Measurements from ENCODE around the gene DYNLT4.
"Not testable (repeated sequence)": the region's sequence is repeated elsewhere in the genome, so short reads cannot be mapped to it uniquely, and the experiment has no call there.

DYNLT4 gene

DNA sequence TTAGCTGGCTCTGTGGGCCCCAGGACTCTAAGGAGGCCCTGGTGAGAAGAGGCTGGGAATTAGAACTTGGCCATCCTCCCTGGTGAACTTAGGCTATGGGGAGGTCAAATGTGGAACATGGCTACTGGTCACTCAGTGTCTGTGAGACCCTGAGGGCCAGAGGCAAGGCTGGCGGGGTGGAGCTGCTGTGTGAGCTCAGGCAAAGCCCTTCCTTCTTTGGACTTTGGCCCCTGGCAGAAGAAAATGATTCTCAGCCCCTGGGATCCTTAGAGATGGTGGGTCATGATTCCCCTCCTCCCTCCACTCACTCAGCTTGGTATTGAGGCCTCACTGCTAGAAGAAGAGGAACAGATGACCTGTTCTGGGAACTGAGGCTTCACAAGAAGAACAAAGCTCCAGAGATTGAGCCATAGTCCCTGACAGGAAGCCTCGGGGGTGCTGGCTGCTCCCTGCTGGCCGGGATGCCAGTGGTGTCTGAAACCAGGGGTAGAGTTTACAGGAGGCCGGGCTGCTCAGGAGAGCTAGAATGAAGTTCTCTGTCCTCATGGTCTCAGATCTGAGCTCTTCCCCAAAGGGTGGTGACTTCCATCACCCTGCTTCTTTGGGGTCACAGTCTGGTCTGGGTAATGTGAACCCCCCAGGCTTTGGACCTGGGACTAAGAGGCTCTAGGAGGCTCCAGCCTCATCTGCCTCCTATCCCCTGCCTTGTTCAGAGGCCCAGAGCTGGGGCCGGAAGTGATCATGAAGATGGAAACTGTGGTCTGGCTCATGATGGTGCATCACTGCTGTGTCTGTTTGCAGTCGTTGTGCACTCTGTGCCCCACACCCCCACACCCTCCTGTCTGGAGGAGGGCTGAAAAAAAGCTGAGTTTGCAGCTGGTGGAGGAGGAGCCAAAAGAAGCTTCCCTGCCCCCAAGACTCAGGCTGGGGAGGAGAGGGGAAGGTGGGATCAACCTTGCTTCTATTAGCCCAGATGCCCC is 2.1 kb upstream of the DYNLT4 start:
- DNase-seq (ENCODE audit: low spot score) = peak; percentile 68

DNA sequence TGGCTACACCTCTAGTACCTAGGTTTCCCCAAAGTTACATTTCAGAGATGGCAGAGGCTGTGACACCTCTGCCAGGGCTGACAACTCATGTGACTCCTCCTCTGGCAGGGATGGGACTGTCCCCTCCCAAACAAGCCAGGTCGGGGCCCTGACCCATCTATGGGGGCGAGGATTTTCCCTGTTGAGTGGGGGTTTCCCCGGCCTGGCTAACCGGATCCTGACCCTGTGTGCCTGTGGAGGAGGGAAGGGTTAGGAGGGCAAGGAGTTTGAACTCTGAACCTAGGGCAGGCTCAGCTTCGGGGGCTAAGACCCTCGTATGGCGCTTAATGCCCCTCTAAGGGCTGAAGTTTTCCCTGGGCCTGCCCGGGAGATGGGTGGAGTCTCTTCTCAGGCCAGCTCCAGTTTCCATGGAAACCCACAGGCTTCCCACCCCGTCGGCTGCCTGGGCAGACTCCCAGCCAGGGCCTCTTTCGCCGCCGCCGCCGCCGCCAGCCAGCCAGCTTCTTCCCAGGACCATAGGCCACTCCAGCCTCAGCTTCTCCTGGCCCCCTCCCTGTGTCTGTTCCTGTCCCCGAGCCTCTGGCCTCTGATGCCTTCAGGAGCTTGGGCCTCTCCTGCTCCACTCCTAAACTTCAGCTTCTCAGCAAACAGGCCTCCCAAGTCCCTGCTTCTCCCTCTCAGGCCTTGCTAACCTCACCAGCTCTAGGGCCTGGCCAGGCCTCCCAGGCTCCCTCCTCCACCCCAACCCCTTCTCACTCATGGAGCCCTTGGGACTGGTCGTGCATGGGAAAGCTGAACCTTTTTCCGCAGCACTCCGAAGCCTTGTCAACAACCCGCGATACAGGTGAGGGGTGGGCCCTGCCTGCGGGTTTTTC is 1.1 kb upstream of the DYNLT4 start, which contains the start of gene BTBD19:
Gene BTBD19, plus strand, starts transcription at position 461 of the 875 bp plus-strand sequence. Its CDS starts 298 bp downstream, at position 759.
- peak; percentile 94 for DNase-seq (ENCODE audit: low spot score)

DNA sequence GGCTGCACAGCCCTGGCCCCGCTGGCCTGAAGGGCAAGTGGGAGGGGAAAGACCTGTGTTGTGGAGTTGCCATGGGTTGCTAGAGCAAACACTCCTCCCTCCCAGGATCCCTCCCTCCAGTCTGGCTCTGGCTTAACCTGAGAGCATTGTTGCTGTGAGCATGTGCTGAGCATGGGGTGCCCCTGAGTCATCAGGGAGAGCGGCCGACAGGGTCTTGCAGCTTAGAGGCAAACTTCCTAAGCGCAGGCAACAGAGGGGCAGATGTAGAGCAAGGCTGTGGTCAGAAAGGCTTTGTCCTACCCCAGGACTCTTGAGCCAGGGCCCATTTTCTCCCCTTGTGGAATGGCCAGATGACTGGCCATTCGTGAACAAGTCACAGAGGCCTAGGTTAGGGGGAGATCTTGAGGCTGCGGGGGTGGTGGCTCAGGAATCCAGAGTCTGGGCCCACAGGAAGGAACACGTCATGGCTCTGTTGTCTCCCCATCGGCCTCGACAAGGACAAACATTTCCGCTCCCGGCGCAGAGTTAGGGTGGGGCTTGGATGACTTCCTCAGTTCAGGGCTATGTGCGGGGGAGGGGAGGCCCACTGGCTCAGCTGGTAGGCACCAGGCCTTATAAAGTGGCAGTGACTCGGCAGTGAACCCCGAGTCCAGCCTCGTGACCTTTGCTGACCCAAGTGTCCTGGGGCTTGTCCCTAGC is 362 bp upstream of the DYNLT4 start:
- peak; percentile 93 for DNase-seq (ENCODE audit: low spot score)

DNA sequence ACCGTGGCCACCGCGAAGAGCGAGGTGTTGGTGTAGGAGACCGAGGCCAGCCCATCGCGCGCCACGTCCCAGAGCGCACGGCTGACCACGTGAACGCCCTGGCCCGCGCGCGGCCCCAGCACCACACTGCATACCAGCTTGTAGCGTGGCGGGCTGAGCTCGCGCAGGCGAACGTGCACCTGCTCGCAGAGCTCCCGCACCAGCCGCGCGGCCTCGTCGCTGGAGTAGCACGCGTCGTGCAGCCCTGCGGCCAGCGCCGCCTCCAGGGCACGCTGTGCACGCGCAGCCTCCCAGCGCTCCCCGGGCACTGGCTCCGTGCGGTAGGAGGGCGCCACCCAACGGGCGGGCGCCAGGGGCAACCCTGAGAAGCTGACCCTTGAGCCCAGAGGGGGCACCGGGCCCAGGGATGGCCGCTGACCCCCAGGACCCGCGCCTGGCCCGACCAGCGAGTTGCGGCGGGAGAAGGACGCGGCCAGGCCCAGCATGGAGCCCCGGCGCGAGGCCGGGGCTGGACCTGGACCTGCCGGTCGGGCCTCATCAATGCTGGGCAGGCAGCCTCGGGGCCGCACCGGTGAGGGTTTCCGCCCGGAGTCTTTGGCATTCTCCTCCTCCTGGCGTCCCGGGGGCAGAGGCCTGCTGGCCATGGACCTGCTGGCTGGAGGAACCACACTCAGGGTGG is 987 bp downstream of the DYNLT4 start:
- peak; percentile 63 for DNase-seq (ENCODE audit: low spot score)

DNA sequence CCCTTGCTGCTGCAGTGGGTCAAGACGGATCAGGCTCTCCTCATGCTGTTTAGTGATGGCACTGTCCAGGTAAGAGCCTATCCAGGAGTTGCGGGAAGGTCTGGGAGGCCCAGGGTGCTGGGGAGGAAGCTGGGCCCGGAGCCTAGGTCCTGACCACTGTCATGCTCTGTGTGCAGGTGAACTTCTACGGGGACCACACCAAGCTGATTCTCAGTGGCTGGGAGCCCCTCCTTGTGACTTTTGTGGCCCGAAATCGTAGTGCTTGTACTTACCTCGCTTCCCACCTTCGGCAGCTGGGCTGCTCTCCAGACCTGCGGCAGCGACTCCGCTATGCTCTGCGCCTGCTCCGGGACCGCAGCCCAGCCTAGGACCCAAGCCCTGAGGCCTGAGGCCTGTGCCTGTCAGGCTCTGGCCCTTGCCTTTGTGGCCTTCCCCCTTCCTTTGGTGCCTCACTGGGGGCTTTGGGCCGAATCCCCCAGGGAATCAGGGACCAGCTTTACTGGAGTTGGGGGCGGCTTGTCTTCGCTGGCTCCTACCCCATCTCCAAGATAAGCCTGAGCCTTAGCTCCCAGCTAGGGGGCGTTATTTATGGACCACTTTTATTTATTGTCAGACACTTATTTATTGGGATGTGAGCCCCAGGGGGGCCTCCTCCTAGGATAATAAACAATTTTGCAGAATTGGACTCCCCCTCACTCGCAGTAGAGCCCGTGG is 1.7 kb downstream of the DYNLT4 start:
- no peak for DNase-seq (ENCODE audit: low spot score)

DNA sequence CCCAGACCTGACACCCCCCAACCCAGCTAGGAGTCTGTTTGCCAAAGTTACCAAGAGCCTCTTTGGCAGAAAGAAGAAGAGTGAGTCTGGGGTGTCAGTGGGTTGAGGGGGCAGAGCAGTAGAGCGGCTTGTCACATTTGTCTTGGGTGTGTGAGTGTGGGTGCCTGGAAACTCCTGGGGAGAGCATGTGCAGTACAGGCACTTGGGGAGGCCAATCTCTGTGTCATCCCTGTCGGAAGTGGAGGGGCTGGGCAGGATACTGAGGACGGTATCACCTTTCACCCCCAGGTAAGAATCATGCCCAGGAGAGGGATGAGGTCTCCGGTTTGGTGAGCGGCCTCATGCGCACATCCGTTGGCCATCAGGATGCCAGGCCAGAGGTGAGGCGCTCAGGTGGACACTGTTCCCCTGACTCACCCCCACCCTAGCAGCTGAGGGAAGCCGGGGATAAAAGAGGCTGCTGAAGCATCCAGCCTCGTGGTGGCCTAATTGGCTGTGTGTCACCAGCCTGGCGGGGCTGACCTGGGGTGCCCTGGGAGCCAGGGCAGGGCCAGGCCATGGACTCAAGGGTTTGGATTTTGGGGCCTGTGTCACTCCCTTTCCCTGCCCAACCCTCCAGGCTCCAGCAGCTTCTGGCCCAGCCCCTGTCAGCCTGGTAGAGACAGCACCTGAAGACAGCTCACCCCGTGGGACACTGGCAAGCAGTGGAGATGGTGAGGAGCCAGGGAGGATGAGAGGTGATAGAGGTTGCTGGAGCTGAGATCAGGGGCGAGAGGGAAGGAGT is 3.6 kb downstream of the DYNLT4 start:
- DNase-seq (ENCODE audit: low spot score) = no peak

DNA sequence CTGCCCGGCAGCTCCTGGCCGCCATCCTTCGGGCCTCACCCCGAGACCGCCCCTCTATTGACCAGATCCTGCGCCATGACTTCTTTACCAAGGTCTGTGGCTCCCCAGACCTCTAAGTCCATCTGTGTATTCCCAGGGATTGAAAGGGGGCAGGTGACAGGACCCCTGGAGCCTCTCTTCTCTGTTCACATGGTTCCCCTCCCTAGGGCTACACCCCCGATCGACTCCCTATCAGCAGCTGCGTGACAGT is 4.2 kb downstream of the DYNLT4 start:
- no peak for DNase-seq (ENCODE audit: low spot score)

DNA sequence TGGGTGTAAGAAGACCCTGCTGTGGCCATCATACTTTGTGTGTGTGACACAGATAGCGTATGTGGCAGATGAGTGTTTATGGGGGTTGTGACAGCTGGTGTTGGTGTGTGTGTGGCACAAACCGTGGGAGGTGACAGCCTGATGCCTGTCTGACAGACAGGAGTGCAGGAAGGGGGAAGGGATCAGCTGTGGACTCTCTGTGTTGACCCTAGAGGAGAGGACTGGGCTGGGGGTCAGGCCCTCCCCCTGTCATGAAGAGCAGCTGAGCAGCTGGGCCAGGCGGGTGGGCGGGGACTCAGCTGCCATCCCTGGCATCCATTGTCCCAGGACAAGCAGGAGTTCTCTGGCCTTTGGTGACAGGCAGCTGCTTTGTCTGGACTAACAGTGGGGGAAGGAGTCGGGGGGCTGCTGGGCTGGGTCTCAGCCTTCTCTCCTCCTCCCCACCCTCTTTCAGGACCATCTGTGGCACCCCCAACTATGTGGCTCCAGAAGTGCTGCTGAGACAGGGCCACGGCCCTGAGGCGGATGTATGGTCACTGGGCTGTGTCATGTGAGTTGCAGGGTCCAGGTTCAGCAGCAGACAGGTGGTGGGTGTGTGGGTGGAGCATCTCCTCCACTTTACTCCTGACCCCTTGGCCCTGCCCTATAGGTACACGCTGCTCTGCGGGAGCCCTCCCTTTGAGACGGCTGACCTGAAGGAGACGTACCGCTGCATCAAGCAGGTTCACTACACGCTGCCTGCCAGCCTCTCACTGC is 4.7 kb downstream of the DYNLT4 start:
- no peak for DNase-seq (ENCODE audit: low spot score)

DNA sequence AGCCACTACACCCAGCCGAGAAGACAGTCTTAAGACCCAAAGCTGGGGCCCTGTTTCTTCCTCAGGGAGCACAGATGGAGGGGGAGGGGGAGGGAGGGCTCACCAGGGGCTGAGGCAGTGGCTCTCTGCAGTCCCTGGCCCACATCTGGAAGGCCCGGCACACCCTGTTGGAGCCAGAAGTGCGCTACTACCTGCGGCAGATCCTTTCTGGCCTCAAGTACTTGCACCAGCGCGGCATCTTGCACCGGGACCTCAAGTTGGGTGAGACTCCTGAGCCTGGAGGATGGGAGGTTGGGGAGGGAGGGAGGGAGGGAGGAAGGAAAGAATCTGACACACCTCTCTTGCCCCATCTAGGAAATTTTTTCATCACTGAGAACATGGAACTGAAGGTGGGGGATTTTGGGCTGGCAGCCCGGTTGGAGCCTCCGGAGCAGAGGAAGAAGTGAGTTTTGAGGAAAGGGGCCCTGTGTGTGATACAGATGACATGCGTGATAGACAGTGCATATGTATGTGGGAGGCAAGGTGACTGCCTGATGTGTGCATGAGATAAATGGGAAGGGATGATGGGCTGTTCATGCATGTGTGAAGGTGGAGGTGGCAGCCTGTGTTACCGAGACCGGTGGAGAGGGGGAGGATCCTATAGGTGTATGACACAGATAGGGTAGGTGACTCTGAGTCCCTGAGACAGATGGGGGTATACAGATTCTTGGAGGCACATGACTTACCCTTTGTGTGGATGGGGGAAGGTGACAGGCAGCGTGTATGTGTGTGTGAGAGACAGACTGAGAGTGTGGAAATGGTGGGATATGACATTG is 5.5 kb downstream of the DYNLT4 start:
- DNase-seq (ENCODE audit: low spot score) = no peak

DNA sequence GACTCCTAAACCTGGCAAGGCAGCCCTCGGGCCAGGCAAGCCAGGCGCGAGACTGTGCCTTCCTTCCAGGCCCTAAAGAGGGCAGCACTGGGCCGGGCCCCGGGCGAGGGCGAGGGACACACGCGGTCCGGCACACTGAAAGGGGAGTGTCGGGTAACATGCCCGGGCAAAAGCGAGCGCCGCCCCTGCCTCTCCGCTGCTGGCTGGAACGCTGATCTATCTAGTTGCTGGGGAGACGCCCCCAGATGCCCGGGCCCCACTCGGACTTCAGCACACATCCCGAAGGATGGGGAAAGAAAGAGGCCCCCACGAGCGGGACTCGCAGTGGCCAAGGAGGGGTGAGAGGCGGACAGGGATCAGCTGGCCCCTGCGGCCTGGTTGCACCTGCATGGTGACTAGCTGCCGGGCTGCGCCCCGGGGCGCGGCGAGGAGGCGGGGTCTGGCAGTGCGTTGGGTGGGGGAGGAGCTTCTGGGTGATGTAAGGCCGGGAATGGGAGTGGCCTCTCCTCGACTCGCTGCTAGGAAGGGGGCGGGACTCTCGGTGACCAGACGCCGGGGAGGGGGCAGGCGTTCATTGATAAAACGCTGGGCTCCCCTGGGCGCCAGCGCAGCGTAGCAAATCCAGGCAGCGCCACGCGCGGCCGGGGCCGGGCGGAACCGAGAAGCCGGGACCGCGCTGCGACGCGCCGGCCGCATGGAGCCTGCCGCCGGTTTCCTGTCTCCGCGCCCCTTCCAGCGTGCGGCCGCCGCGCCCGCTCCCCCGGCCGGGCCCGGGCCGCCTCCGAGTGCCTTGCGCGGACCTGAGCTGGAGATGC is 7.2 kb downstream of the DYNLT4 start, which contains the start of gene PLK3:
Gene PLK3, plus strand, starts transcription at position 608 of the 815 bp plus-strand sequence. Its CDS starts 87 bp downstream, at position 695.
- peak; percentile 99 for DNase-seq (ENCODE audit: low spot score)

DNA sequence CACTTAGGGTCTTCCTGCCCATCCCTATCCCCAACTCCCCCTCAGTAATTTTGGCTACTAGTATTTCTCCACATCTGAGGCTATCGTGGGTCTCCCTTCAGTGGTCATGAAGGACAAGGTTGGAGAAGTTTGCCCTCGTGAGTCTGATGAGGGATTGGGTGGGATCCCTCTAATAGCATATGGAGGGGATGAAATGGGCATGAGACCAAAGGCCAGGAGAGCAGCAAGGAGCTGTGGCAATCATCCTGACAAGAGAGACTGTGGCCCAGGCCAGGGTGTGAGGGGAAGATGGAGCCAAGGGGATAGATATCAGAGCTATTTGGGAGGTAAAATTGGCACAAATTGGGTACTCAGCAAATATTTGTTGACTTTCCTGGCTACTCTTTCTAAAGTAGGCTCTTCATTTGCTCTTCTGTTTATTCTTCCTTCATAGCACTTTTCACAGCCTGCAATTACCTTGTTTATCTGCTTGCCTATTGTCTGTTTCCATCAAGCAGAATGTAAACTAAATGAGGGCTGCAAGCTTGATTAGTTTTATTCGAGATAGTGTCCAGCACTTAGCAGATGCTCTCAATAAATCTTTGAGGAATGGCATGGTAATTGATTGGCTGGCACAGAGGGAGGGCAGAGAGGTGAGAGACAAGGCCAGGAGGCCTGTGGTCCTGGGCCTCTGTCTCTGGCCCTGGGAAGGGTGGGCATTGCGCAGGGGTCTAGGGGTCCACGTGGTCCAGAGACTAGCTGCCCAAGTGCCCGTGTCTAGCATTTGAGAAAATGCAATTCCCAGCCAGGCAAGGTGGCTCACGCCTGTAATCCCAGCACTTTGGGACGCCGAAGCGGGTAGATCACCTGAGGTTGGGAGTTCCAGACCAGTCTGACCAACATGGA is 8.4 kb downstream of the DYNLT4 start:
- no peak for DNase-seq (ENCODE audit: low spot score)

DNA sequence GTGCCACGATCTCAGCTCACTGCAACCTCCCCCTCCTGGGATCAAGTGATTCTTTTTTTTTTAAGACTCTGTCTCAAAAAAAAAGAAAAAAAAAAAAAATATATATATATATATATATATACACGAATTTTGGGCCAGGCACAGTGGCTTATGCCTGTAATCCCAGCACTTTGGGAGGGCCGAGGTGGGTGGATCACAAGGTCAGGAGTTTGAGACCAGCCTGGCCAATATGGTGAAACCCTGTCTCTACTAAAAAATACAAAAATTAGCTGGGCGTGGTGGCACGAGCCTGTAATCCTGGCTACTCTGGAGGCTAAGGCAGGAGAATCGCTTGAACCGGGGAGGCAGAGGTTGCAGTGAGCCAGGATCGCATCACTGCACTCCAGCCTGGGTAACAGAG is 9.3 kb downstream of the DYNLT4 start:
- not testable (repeated sequence) for DNase-seq (ENCODE audit: low spot score)

DNA sequence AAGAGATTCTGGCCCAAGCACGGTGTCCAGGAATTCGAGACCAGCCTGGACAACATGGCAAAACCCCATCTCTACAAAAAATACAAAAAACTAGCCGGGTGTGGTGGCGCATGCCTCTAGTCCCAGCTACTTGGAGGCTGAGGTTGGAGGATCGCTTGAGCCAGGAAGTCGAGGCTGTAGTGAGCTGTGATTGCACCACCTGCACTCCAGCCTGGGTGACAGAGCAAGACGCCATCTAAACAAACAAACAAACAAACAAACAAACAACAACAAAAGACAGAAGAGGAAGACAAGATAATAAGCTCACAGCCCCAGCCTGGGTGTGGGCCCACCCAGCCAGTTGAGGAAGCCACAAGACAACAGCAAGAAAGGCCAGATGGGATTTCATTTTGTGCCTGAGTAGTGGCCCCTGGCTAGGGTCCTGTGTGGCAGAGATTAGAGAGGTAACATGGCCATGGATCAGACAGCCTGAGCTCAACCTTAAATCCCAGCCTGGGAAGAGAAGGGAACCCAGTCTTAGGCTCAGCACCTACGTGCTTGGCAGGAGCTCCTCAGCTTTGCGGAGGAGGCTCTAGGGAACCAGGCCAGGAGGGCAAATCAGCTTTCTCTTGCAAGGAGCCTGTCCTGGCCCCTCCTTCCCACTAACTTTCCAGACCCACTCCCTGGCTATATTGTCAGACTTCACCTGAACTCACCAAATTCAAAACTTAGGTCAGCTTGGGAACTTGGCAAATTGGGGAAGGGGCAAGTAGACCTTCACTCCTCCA is 14.2 kb downstream of the DYNLT4 start:
- DNase-seq (ENCODE audit: low spot score) = no peak

DNA sequence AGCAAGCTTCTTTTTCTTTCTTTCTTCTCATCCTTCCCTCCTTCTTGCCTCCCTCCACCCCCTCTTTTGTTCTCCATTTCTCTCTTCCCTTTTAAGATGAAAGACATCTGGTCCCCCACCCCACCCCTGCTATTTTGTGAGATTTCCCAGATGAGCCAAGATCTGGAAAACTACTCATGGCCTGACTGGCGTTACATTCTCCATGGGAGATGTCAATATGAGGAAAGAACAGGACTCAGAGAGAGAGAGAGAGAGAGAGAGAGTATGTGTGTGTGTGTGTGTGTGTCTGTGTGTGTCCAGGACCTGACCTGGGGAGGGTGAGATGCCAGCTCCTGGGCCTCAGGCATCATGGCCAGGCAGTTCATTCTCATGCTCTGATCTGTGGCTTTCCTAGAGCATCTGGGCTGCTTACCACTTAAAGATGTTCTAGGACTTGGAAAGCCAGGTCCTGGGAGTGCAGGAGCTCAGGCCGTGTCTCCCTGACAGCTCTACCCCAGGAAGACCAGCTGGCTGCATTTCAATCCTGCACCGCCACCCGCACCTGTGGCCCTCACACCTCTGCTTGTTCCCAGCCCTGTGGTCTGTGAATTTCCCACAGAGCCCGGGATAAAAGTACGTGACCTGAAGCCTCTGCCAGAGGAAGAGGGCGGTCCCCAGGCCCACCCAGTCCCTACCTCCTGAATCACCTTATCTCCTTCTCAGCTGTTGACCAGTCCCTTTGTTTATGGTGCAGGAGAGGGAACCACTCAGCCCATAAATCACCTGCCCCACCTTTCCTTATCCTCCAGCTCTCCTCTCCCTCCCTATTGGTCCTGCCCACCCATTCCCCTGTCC is 16.0 kb downstream of the DYNLT4 start:
- DNase-seq (ENCODE audit: low spot score) = no peak

All from left forelimb (tissue), 1 donor.